ENCODE measurements around the gene PDPK1. TPM values are rescaled to one million over a fixed set of nuclear protein-coding genes. Genes with fewer than 3 reads are reported as not detected.
A peak's percentile ranks its signal among the peaks of the same experiment; 100 is the strongest.

Gene PDPK1
- total RNA-seq, 4 donors from 2014 or later, result 35.3 to 40.4 (median 39.0) TPM

DNA sequence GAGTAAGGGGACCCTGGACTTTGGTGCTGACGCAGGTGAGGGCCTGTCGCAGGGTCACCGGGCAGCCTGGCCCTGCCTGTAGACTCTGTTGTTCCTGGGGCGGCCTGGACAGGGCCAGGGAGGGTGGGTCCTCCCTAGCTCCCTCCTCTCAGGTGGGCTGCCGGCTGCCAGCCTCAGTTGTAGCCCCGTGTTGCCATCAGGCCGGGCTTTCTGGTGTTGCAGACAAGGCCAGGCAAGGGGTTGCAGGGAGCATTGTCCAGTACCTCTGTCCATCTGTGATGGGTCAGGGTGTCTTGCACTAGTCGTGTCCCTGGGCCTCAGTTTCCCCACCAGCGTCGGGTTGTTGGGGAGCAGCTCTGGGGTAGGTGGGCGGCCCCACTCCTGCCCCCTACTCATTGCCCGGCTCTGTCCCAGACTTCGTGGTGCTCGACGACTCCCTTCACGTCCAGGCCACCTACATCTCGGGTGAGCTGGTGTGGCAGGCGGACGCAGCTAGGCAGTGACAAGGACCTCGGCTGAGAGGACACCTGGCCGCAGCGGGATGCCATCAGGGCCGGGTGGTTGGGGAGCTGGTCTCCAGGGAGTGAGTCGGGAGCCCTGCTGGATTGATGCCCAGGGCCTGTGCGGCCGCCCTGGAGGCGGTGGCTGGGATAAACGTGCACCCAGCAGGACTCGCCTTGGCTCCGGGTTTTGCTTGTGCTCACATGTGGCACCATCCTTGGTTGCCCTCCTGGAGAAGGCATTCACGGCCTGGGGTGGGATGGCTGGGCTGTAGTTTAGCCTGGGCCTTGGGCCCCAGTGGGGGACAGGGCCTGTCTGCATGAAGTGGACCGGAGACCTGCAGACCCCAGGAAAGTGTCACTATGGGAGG, 8.5 kb upstream of the PDPK1 start:
- WGBS, 2 donors, result 85 to 89% methylated on average over 27 to 32 of the region's 32 CpGs
- TF ChIP-seq, protein P1, sequence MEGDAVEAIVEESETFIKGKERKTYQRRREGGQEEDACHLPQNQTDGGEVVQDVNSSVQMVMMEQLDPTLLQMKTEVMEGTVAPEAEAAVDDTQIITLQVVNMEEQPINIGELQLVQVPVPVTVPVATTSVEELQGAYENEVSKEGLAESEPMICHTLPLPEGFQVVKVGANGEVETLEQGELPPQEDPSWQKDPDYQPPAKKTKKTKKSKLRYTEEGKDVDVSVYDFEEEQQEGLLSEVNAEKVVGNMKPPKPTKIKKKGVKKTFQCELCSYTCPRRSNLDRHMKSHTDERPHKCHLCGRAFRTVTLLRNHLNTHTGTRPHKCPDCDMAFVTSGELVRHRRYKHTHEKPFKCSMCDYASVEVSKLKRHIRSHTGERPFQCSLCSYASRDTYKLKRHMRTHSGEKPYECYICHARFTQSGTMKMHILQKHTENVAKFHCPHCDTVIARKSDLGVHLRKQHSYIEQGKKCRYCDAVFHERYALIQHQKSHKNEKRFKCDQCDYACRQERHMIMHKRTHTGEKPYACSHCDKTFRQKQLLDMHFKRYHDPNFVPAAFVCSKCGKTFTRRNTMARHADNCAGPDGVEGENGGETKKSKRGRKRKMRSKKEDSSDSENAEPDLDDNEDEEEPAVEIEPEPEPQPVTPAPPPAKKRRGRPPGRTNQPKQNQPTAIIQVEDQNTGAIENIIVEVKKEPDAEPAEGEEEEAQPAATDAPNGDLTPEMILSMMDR (IDR thresholded peaks at IDR 0.05), result no peak
- no peak for TF ChIP-seq POLR2A (IDR thresholded peaks at IDR 0.05)
- intact Hi-C loops (cut with DNase I; ENCODE audit: low total_unique reads), result no loop called here
- H3K4me3 ChIP-seq (ENCODE audit: low read depth, poor library complexity, severe bottlenecking), result no peak overlapping the region
- DNase-seq (ENCODE audit: low spot score in 2 of 2), result no peak

DNA sequence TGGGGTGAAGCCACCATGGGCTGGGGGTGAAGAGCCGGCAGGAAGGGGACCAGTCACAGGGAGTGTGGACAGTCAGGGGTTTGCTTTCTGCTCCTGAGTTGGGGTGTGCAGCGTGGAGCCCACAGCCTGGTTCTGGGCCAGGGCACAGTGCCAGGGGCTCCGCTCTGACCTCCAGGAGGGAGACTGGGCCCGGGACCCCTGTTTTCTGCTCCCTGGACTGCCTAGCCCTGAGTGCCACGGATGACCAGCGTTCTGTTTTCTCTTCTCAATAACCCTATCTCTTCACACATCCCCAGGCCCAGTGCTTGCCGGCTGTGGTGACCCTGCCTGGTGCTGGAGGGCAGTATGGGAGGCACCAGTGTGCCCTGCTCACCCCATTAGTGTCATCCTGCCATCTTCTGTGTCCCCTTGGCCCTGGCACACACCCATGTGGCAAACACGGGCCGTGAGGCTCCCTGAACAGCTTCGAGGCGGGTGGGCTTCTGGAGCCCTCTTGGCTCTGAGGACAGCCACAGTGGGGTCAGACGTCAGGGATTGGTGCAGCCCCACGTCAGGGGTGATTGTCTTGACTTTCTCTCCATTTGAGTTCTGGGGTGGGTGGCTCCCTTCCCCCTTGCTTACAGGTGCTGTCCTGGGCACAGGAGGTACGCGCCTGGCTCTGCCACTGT, 7.7 kb upstream of the PDPK1 start:
- 86 to 90% methylated on average over 15 of the region's 15 CpGs for WGBS, 2 donors
- intact Hi-C loops (cut with DNase I; ENCODE audit: low total_unique reads), result no loop called here
- no peak for TF ChIP-seq POLR2A (IDR thresholded peaks at IDR 0.05)
- no peak overlapping the region for H3K4me3 ChIP-seq (ENCODE audit: low read depth, poor library complexity, severe bottlenecking)
- DNase-seq (ENCODE audit: low spot score in 2 of 2), result no peak

DNA sequence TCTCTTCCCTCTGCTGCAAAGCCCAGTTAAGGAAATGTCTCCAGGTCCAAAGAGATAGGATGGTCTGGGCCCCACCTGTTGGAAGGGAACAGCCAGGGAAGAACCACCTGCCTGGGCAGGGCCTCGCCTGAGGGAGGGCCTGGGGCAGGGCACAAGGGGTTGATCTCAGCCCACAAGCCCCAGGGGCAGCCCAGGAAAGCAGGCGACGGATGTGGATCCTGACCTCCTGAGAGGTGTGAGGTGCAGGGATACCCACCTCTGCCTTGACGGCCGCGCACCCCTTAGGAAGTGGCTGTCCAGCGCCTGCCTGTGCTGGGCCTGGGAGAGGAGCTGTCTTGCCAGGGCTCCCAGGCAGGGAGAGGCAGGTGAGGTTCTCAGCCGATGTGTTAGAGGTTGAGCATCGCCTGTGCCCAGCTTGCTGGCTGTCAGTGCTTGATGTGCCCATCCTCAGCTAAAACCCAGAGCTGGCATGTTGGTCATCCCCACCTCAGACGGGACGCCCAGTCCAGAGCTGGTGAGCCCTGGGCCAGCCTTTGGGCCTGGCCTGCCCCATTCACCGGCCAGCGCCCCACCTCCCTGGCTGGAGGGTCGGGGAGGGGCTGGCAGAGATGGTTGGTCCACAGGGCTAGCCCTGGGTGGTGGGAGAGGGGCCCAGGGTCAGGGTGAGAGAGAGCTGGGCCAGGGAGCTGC, 7.0 kb upstream of the PDPK1 start:
- 68 to 76% methylated on average over 7 to 9 of the region's 14 CpGs for WGBS, 2 donors
- no peak for DNase-seq (ENCODE audit: low spot score in 2 of 2)
- H3K4me3 ChIP-seq (ENCODE audit: low read depth, poor library complexity, severe bottlenecking), result no peak overlapping the region
- intact Hi-C loops (cut with DNase I; ENCODE audit: low total_unique reads), result no loop called here
- TF ChIP-seq, protein P1 (IDR thresholded peaks at IDR 0.05), result no peak
- TF ChIP-seq POLR2A (IDR thresholded peaks at IDR 0.05), result no peak

DNA sequence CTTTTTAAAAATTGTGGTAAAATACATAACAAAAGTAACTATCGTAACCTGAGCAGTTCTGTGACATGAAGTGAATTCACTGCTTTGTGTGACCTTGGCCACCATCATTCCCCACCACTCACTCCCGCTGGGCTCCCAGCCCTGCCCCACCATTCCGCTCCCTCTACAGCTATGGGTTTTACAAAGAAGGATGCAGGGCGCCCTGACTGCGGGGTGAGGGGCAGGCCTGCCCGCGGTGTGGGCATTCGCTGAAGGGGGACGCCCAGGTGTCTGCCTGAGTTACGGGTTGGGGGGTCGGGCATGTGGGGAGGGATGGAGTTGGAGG, 6.5 kb upstream of the PDPK1 start, which contains the start of gene CEMP1:
CEMP1 (minus strand) TSS at position 38 of the 325 bp plus-strand sequence. CDS start 335 bp downstream, outside the sequence.
- WGBS, 2 donors, result 13% methylated on average over 11 of the region's 11 CpGs
- intact Hi-C loops (cut with DNase I; ENCODE audit: low total_unique reads), result no loop called here
- DNase-seq (ENCODE audit: low spot score in 2 of 2), result peak in 1 of 2 donors; percentile 32
- H3K4me3 ChIP-seq (ENCODE audit: low read depth, poor library complexity, severe bottlenecking), result peak within 1 kb of the TSS; percentile 61
- no peak for TF ChIP-seq POLR2A (IDR thresholded peaks at IDR 0.05)
- TF ChIP-seq, protein P1 (IDR thresholded peaks at IDR 0.05), result no peak

DNA sequence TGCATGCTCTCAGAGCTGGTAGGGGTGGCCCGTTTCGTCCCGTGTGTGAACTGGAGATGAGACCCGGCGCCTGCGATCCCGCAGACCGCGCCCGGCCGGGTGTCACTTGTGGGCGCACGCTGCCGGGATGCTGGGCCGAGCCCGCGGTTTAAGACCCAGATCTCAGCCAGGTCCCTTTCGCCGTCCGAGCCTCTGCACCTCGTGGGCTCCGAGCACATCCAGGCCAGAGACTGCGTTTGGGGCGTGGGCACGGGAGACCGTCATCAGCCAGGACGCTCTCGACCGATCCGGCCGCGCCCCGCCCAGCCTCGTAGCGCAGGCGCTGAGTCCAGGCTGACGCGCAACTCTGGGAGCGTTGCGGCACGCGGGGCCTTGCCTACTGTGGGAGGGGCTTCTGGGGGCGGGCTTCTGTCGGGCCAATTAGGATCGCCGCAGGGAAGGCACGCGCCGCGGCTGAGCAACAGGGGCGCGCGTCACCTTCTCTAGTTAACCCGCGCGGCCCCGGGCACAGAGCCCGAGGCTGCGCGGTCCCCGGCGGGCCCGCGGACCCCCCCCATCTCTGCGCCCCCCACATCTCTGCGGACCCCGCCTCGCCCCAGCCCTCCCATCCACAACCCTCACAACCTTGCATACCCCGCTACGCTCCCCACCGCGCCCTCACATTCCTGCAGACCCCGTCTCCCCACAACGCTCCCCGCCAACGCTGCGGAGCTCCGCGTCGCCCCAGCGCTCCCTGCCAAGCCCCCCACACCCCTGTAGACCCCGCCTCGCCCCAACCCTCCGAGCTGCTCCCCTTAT, 5.9 kb upstream of the PDPK1 start:
- WGBS, 2 donors, result 0 to 1% methylated on average over 49 to 70 of the region's 84 CpGs
- peak; percentile 98 to 100 for DNase-seq (ENCODE audit: low spot score in 2 of 2)
- peak overlapping the region; percentile 61 for H3K4me3 ChIP-seq (ENCODE audit: low read depth, poor library complexity, severe bottlenecking)
- no peak for TF ChIP-seq POLR2A (IDR thresholded peaks at IDR 0.05)
- TF ChIP-seq, protein P1 (IDR thresholded peaks at IDR 0.05), result no peak
- intact Hi-C loops (cut with DNase I; ENCODE audit: low total_unique reads), result no loop called here

Measured in lower leg skin (tissue), 4 donors.